GM23338 (cell line): ENCODE results near the gene FGFBP1.

ENCODE experiments used
- EZH2phosphoT487 ChIP-seq: fragments of 200-600 bp; sonication (generic); IDR thresholded peaks from one replicate; pipeline ENCODE4 v1.8.1; 2018; ENCODE audit warnings: antibody characterized with exemption; ENCODE audit not compliant: unreplicated experiment
- POLR2AphosphoS5 ChIP-seq: IDR thresholded peaks from 2 replicates; pipeline ENCODE4 v1.6.1; 2016; ENCODE audit warnings: antibody characterized with exemption, low read depth
- TF ChIP-seq, protein P1 (sequence below), 2 experiments: fragments of 200-600 bp in 1 of 2; sonication (generic) in 1 of 2; conservative IDR thresholded peaks; 2 replicates each; pipeline versions ENCODE4 v1.5.1 to v1.6.1; 2016 to 2017; ENCODE audit warnings: antibody characterized with exemption in 2 of 2, low read depth in 2 of 2, mild to moderate bottlenecking in 2 of 2, moderate library complexity in 1 of 2
- TF ChIP-seq, protein P2 (sequence below): IDR thresholded peaks from one replicate; pipeline ENCODE4 v1.6.1; 2018; ENCODE audit warnings: antibody characterized with exemption; ENCODE audit not compliant: unreplicated experiment

DNA sequence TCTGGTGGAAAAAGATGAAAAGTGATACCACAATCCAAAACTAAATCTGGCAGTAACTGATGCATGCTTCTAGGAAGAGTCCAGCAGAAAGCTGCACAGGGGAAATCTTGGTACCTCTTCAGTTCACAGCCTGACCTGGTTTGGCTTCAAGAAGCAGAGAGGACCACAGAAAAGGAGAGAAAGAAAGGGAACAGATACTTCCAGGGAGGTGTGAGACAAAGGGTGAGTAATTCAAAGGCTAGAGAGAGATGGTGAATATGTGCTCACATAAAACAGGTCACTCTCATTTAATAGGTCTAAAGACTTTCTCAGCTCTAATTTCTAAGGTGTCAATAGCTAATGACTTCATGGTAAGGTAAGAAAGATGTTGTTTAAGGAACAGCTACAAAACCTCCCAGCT lies 13.2 kb upstream of the FGFBP1 start:
- TF ChIP-seq, protein P1, sequence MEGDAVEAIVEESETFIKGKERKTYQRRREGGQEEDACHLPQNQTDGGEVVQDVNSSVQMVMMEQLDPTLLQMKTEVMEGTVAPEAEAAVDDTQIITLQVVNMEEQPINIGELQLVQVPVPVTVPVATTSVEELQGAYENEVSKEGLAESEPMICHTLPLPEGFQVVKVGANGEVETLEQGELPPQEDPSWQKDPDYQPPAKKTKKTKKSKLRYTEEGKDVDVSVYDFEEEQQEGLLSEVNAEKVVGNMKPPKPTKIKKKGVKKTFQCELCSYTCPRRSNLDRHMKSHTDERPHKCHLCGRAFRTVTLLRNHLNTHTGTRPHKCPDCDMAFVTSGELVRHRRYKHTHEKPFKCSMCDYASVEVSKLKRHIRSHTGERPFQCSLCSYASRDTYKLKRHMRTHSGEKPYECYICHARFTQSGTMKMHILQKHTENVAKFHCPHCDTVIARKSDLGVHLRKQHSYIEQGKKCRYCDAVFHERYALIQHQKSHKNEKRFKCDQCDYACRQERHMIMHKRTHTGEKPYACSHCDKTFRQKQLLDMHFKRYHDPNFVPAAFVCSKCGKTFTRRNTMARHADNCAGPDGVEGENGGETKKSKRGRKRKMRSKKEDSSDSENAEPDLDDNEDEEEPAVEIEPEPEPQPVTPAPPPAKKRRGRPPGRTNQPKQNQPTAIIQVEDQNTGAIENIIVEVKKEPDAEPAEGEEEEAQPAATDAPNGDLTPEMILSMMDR (conservative IDR thresholded peaks at IDR 0.05; ENCODE audit: low read depth in 2 of 2): no peak
- TF ChIP-seq, protein P2, sequence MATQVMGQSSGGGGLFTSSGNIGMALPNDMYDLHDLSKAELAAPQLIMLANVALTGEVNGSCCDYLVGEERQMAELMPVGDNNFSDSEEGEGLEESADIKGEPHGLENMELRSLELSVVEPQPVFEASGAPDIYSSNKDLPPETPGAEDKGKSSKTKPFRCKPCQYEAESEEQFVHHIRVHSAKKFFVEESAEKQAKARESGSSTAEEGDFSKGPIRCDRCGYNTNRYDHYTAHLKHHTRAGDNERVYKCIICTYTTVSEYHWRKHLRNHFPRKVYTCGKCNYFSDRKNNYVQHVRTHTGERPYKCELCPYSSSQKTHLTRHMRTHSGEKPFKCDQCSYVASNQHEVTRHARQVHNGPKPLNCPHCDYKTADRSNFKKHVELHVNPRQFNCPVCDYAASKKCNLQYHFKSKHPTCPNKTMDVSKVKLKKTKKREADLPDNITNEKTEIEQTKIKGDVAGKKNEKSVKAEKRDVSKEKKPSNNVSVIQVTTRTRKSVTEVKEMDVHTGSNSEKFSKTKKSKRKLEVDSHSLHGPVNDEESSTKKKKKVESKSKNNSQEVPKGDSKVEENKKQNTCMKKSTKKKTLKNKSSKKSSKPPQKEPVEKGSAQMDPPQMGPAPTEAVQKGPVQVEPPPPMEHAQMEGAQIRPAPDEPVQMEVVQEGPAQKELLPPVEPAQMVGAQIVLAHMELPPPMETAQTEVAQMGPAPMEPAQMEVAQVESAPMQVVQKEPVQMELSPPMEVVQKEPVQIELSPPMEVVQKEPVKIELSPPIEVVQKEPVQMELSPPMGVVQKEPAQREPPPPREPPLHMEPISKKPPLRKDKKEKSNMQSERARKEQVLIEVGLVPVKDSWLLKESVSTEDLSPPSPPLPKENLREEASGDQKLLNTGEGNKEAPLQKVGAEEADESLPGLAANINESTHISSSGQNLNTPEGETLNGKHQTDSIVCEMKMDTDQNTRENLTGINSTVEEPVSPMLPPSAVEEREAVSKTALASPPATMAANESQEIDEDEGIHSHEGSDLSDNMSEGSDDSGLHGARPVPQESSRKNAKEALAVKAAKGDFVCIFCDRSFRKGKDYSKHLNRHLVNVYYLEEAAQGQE: no peak
- TF ChIP-seq EZH2phosphoT487: no peak
- TF ChIP-seq POLR2AphosphoS5: no peak
